Upper lobe of left lung (tissue), 4 donors: ENCODE measurements around the gene C1QTNF6.

ENCODE experiments used
- CTCF ChIP-seq, 6 experiments: fragments of 450-650 bp in 4 of 6; fragments of 200-600 bp in 2 of 6; sonication (generic) in 2 of 6; IDR thresholded peaks; one replicate each; pipeline ENCODE4 v1.5.1; 2016 to 2019; ENCODE audit warnings: antibody characterized with exemption in 6 of 6
- EP300 ChIP-seq, 4 donors: sonication (generic); formaldehyde crosslinking; IDR thresholded peaks; one replicate each; pipeline ENCODE4 v1.5.1; 2017; ENCODE audit warnings: antibody characterized with exemption in 4 of 4, control low read depth in 2 of 4
- POLR2A ChIP-seq, 4 donors: fragments of 450-650 bp; IDR thresholded peaks; one replicate each; pipeline ENCODE4 v1.5.1; 2016 to 2017; ENCODE audit warnings: antibody characterized with exemption in 4 of 4, mild to moderate bottlenecking in 2 of 4
- POLR2AphosphoS5 ChIP-seq, 2 donors: sonication (generic); formaldehyde crosslinking; IDR thresholded peaks; one replicate each; pipeline ENCODE4 v1.5.1; 2017; ENCODE audit warnings: antibody characterized with exemption in 2 of 2

GRCh38 chr22:37186997-37187522 lies 987 bp downstream of the C1QTNF6 start:
- TF ChIP-seq CTCF (IDR thresholded peaks at IDR 0.05) (no peak), POLR2AphosphoS5 (IDR thresholded peaks at IDR 0.05) (peak in 1 of 2 donors; percentile 35), POLR2A (IDR thresholded peaks at IDR 0.05) (no peak), EP300 (IDR thresholded peaks at IDR 0.05) (no peak)
